Esophagus squamous epithelium (tissue), 5 donors: ENCODE results near the gene GJA8. TPM values are rescaled to one million over a fixed set of nuclear protein-coding genes. Genes with fewer than 3 reads are reported as not detected.
"Not testable (repeated sequence)": the region's sequence is repeated elsewhere in the genome, so short reads cannot be mapped to it uniquely, and the experiment has no call there.

Experiments used
- DNase-seq: peaks from one replicate; lab custom pipeline; 2025; lab: John Stamatoyannopoulos, UW
- H3K27ac ChIP-seq, 4 donors: fragments of 200-600 bp; sonication (generic); one replicate each; pipeline ENCODE4 v1.5.1; 2016 to 2019; ENCODE audit warnings: mild to moderate bottlenecking in 1 of 4
- H3K27me3 ChIP-seq, 4 donors: fragments of 200-600 bp; sonication (generic); 1 replicate in 3 of 4; 2 replicates in 1 of 4; pipeline versions ENCODE4 v1.5.1 to v1.6.0; 2017 to 2021; ENCODE audit warnings: antibody characterized with exemption in 1 of 4
- H3K36me3 ChIP-seq, 3 donors: fragments of 200-600 bp; sonication (generic); one replicate each; pipeline ENCODE4 v1.5.1; 2016 to 2019
- H3K4me1 ChIP-seq, 3 donors: fragments of 200-600 bp; sonication (generic); one replicate each; pipeline ENCODE4 v1.5.1; 2017 to 2019
- H3K4me3 ChIP-seq, 4 donors: fragments of 200-600 bp; sonication (generic); 1 replicate in 3 of 4; 2 replicates in 1 of 4; pipeline ENCODE4 v1.5.1; 2016 to 2019; ENCODE audit warnings: mild to moderate bottlenecking in 2 of 4, moderate library complexity in 1 of 4
- H3K9me3 ChIP-seq, 3 donors: fragments of 200-600 bp; sonication (generic); one replicate each; pipeline ENCODE4 v1.5.1; 2016 to 2019
- POLR2A ChIP-seq, 4 donors: fragments of 450-650 bp; IDR thresholded peaks; one replicate each; pipeline ENCODE4 v1.6.1; 2017; ENCODE audit warnings: antibody characterized with exemption in 4 of 4, mild to moderate bottlenecking in 4 of 4, moderate library complexity in 3 of 4
- WGBS, 2 donors: methylation state at CpG; one replicate each; pipeline ENCODE4 v1.1.5; 2018; 5-methylcytosine and 5-hydroxymethylcytosine counted together
- intact Hi-C: fragments of 100-400 bp; cut with DNase I; formaldehyde crosslinking; loops from one replicate; pipeline ENCODE4 v1.15.0; 2022
- total RNA-seq, 4 donors: library from RNA; depleted of rRNA; stranded (reverse); fragments of >200 nt; gene quantifications; one replicate each; pipeline ENCODE4 v1.1.0, GENCODE V29; 2016
- donor health status: DM: yes; HTN: yes; CAD: no.

Gene GJA8
- total RNA-seq, 4 donors from 2014 or later: not detected

DNA sequence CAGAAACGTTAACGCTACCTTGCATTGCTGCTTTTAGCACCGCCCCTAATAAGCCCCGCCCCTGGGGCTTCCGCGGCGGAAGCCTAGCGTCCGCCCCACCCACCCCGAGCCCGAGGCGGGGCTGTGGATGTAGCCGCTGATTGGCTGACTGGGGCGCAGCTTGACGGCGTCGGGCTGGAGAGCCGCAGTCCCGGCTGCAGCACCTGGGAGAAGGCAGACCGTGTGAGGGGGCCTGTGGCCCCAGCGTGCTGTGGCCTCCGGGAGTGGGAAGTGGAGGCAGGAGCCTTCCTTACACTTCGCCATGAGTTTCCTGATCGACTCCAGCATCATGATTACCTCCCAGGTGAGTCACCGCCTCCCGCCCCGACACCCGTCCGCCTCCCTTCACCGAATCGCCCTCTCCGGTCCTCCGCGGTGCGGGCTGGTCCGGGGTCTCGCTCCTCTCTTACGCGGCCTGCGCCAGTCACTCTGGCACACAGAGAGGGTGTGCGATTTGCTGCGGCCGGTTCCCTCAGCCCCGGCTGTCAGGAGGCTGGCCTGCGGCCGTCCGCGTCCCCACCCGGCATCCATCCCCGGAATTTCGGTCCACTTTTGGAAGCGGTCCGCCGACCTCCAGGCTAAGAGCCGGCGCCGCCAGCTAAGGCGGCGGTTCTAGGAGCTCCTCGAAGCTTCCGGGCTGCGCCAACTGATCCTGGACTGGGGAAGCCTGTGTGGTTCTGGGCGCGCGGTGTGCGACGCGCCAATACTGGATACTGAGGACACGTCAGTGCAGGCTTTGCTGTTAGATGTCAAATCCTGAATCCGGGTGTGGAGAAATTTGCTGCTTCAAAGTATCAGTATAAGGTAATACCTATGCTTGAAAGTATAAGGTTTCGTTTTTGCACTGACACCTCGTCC is 25.9 kb downstream of the GJA8 start, which contains the start of gene GPR89B:
TSS of gene GPR89B (plus strand) at position 185 of the 897 bp plus-strand sequence. CDS start at position 302, 117 bp downstream.
- H3K27me3 ChIP-seq, H3K9me3 ChIP-seq, intact Hi-C loops, H3K36me3 ChIP-seq: not testable (repeated sequence)
- WGBS, 2 donors: 0% methylated on average over 18 of the region's 72 CpGs; no CpG with 5 or more reads in 1 of the 2 donors
- DNase-seq: peak; percentile 53
- H3K27ac ChIP-seq: peak within 1 kb of the TSS; percentile 87 to 98 (median 94)
- H3K4me3 ChIP-seq: peak within 1 kb of the TSS; percentile 53 to 90 (median 88)
- H3K4me1 ChIP-seq: peaks cover 0 to 12% (median 4%) of the 10 kb centered on the region in 3 donors
- TF ChIP-seq POLR2A (IDR thresholded peaks at IDR 0.05): peak in 3 of 4 donors; percentile 72 to 92 (median 82)

DNA sequence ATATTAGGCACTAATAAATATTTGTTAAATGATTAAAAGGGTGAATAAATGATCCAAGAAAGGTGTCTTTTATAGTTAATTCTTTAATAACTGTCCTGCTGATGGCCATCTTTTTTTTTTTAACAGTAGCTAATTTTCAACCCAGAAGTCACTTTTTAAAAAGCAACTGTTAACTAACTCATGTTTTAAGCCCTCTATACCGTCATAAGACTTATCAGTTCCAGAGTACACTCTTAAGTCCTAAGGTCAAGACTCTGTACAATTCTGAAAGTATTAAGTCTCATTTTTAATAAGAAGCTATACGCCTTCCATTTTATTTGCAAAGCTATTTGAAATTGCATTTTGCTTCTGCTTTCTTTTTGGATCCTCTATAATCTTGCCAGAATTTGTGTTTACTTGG is 28.5 kb downstream of the GJA8 start:
- peaks cover 0 to 12% (median 4%) of the 10 kb centered on the region in 3 donors for H3K4me1 ChIP-seq
- WGBS, 2 donors: 90 to 92% methylated on average over 2 of the region's 2 CpGs
- H3K9me3 ChIP-seq, DNase-seq, H3K27me3 ChIP-seq, H3K4me3 ChIP-seq, H3K36me3 ChIP-seq, H3K27ac ChIP-seq, intact Hi-C loops: not testable (repeated sequence)

DNA sequence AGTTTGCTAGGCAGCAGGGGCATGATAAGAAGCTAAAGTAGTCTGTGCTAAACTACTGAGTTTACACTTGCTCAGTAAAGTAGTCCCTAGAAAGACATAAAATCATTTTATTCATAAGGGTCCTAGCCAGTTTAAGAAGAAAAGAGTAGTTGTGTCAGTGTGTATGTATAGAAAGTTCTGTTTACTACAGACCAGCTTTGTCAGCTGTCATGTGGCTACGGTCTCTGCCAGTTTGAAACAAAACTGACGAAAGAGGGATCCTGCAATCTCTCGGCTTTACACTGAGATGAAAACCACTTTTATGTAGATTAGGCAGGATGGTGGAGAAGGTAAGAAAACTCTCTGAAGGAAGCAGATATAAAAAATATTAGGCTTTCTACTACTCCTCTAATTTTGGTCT is 32.7 kb downstream of the GJA8 start:
- H3K9me3 ChIP-seq, H3K4me1 ChIP-seq, DNase-seq, H3K4me3 ChIP-seq, H3K27me3 ChIP-seq, intact Hi-C loops, H3K27ac ChIP-seq: not testable (repeated sequence)
- WGBS, 2 donors: 81 to 84% methylated on average over 3 of the region's 3 CpGs
- peaks cover 0 to 12% (median 0%) of the 10 kb centered on the region in 3 donors for H3K36me3 ChIP-seq

DNA sequence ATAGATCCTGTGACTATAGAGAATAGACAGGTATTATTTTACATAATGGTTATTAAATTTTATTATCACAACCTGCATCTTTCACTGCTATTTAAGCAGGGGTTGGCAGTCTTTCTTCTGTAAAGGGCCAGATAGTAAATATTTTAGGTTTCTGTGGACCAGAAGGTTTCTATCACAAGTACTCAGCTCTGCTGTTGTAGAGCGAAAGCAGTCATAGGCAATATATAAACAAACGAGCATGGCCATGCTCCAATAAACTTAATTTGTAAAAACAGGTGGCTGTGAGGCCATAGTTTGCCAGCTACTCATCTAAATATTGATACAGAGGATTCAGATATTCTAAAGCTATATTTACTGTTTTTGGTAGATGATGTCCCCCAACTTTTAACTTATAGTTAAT is 37.9 kb downstream of the GJA8 start:
- H3K36me3 ChIP-seq: peaks cover 0 to 13% (median 0%) of the 10 kb centered on the region in 3 donors
- H3K27ac ChIP-seq, H3K9me3 ChIP-seq, H3K4me1 ChIP-seq, intact Hi-C loops, DNase-seq, H3K4me3 ChIP-seq, H3K27me3 ChIP-seq: not testable (repeated sequence)
- 83% methylated on average over 2 of the region's 2 CpGs; no CpG with 5 or more reads in 1 of the 2 donors for WGBS, 2 donors

DNA sequence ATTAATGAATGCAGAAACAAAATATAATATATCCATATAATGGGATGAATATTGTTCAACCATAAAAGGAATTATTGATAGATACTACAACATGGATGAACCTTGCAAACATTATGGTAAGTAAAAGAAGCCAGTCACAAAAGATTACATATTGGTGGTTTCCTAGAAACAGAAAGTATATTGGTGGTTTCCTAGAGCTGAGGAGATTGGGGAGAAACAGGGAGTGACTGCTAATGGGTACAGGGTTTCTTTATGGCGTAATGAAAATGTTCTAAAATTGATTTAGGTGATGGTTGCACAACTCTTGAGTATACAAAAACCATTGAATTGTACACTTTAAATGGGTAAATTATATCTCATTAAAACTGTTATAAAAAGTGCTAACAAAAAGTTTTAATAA is 40.0 kb downstream of the GJA8 start:
- H3K9me3 ChIP-seq, DNase-seq, H3K27me3 ChIP-seq, H3K4me1 ChIP-seq, intact Hi-C loops, H3K4me3 ChIP-seq, H3K27ac ChIP-seq: not testable (repeated sequence)
- H3K36me3 ChIP-seq: peaks cover 0 to 20% (median 0%) of the 10 kb centered on the region in 3 donors
- WGBS, 2 donors: no CpG with 5 or more reads among the region's 1 CpG

DNA sequence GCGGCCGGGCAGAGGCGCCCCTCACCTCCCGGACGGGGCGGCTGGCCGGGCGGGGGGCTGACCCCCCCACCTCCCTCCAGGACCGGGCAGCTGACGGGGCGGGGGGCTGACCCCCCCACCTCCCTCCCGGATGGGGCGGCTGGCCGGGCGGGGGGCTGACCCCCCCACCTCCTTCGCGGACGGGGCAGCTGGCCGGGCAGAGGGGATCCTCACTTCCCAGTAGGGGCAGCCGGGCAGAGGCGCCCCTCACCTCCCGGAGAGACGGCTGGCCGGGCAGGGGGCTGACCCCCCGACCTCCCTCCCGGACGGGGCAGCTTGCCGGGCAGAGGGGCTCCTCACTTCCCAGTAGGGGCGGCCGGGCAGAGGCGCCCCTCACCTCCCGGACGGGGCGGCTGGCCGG is 46.9 kb downstream of the GJA8 start:
- intact Hi-C loops, H3K27ac ChIP-seq: not testable (repeated sequence)

More for the DNA sequence above, 46.9 kb downstream of the GJA8 start:
- not testable (repeated sequence) for H3K9me3 ChIP-seq, H3K4me3 ChIP-seq, H3K4me1 ChIP-seq, H3K27me3 ChIP-seq, DNase-seq
- H3K36me3 ChIP-seq: peaks cover 0 to 14% (median 0%) of the 10 kb centered on the region in 3 donors
- WGBS, 2 donors: no CpG with 5 or more reads among the region's 35 CpGs

Other genes starting within 250 kb of the GJA8 start
- 10 to 100 TPM in 2 of 4 donors, 1 to 10 TPM in 2; 3.5 to 12.4 (median 8.4) TPM for gene ACP6, start 232.3 kb upstream of the GJA8 start, total RNA-seq
- 1 to 10 TPM in 2 of 4 donors, under 1 TPM in 2; 0.38 to 5.7 (median 3.2) TPM for gene GJA5, start 142.2 kb upstream of the GJA8 start, total RNA-seq
- gene GPR89B, start 25.6 kb downstream of the GJA8 start, total RNA-seq: 10 to 100 TPM; 14.2 to 22.4 (median 18.7) TPM
- 1 to 10 TPM; 2.8 to 9.7 (median 4.0) TPM for gene NBPF11, start 249.5 kb downstream of the GJA8 start, total RNA-seq